Fibroblast of lung (primary cell): ENCODE data around the gene PGAM2. TPM values are rescaled to one million over a fixed set of nuclear protein-coding genes. Genes with fewer than 3 reads are reported as not detected.

ENCODE experiments used
- DNase-seq, 2 donors: peaks; one replicate each; pipeline versions ENCODE4 v3.0.0 to v3.0.0-alpha.2; 2010; ENCODE audit warnings: low read depth in 2 of 2
- H2AFZ ChIP-seq: 2 replicates; pipeline ENCODE4 v1.5.1; 2012; ENCODE audit warnings: low read length, control low read depth, inconsistent platforms
- H3K27ac ChIP-seq: 2 replicates; pipeline ENCODE4 v1.5.1; 2011; ENCODE audit warnings: low read length, control low read depth; ENCODE audit not compliant: insufficient read depth
- H3K27me3 ChIP-seq: 2 replicates; pipeline ENCODE4 v1.5.1; 2011; ENCODE audit warnings: mild to moderate bottlenecking, low read length; ENCODE audit not compliant: control insufficient read depth, insufficient read depth
- H3K36me3 ChIP-seq: 2 replicates; pipeline ENCODE4 v1.5.1; 2011; ENCODE audit warnings: low read length; ENCODE audit not compliant: control insufficient read depth, insufficient read depth
- H3K4me1 ChIP-seq: 2 replicates; pipeline ENCODE4 v1.5.1; 2011; ENCODE audit warnings: low read length; ENCODE audit not compliant: control insufficient read depth, insufficient read depth; ENCODE audit errors: extremely low read depth
- H3K4me2 ChIP-seq: 2 replicates; pipeline ENCODE4 v1.5.1; 2011; ENCODE audit warnings: low read length, control low read depth; ENCODE audit not compliant: insufficient read depth; ENCODE audit errors: extremely low read depth
- H3K4me3 ChIP-seq, 4 experiments: fragments of 200-600 bp in 1 of 4; sonication (generic) in 1 of 4; replicated peaks in 1 of 4; 2 replicates each; pipeline ENCODE4 v1.5.1; 2011 to 2016; ENCODE audit warnings: low read length in 4 of 4, low read depth in 3 of 4, mild to moderate bottlenecking in 3 of 4, control low read depth in 2 of 4, inconsistent platforms in 1 of 4, mixed read lengths in 1 of 4; ENCODE audit not compliant: insufficient read depth in 1 of 4; ENCODE audit errors: control extremely low read depth in 1 of 4
- H3K79me2 ChIP-seq: 2 replicates; pipeline ENCODE4 v1.5.1; 2012; ENCODE audit warnings: mild to moderate bottlenecking, low read length, inconsistent platforms; ENCODE audit not compliant: control insufficient read depth, insufficient read depth
- H3K9ac ChIP-seq: 2 replicates; pipeline ENCODE4 v1.5.1; 2011; ENCODE audit warnings: mild to moderate bottlenecking, low read length, control low read depth; ENCODE audit not compliant: insufficient read depth
- H3K9me3 ChIP-seq: 2 replicates; pipeline ENCODE4 v1.5.1; 2012; ENCODE audit warnings: low read depth, low read length; ENCODE audit not compliant: control insufficient read depth, insufficient read depth
- H4K20me1 ChIP-seq: 2 replicates; pipeline ENCODE4 v1.5.1; 2011; ENCODE audit warnings: low read length; ENCODE audit not compliant: control insufficient read depth, insufficient read depth; ENCODE audit errors: extremely low read depth
- CTCF ChIP-seq, 2 donors: IDR thresholded peaks in 1 of 2; conservative IDR thresholded peaks in 1 of 2; 1 replicate in 1 of 2; 2 replicates in 1 of 2; pipeline ENCODE4 v1.5.1; 2011 to 2012; ENCODE audit warnings: low read length in 2 of 2, control low read depth in 1 of 2, inconsistent platforms in 1 of 2, low read depth in 1 of 2, mild to moderate bottlenecking in 1 of 2
- EZH2 ChIP-seq: IDR thresholded peaks from 2 replicates; pipeline ENCODE4 v1.5.1; 2012; ENCODE audit warnings: low read length, control low read depth, mild to moderate bottlenecking; ENCODE audit errors: missing control alignments
- polyA plus RNA-seq, 2 donors: library from polyadenylated mRNA; depleted of rRNA in 1 of 2; stranded (reverse) in 1 of 2; unstranded in 1 of 2; fragments of >200 nt; gene quantifications; 2 replicates each; pipeline ENCODE4 v1.2.1, GENCODE V29; 2011 to 2012; ENCODE audit warnings: missing spikeins in 1 of 2
- total RNA-seq: library from RNA; depleted of rRNA; stranded (reverse); fragments of >200 nt; gene quantifications from 2 replicates; pipeline ENCODE4 v1.2.1, GENCODE V29; 2014

Gene PGAM2
- total and polyA plus RNA-seq, 2 donors (not counting 1 experiment from before 2014, with no cell fraction given): 0.33 TPM; not detected in 1

GRCh38 chr7:44102846-44103565 lies 37.6 kb upstream of the PGAM2 start:
- no peaks in the 10 kb centered on the region for H3K27me3 ChIP-seq
- H3K9ac ChIP-seq: no peak overlapping the region
- no peak overlapping the region for H3K4me2 ChIP-seq
- H3K9me3 ChIP-seq: no peaks in the 10 kb centered on the region
- no peaks in the 10 kb centered on the region for H3K79me2 ChIP-seq
- peaks cover 31% of the 10 kb centered on the region for H3K4me1 ChIP-seq
- H3K36me3 ChIP-seq: peaks cover 2% of the 10 kb centered on the region
- DNase-seq: no peak
- peak overlapping the region; percentile 56 for H3K27ac ChIP-seq
- no peak overlapping the region for H3K4me3 ChIP-seq
- TF ChIP-seq EZH2: no peak
- no peak for TF ChIP-seq CTCF (conservative IDR thresholded peaks at IDR 0.05 in 1 of 2, IDR thresholded peaks at IDR 0.05 in 1 of 2; ENCODE audit: low read depth in 1 of 2, low read length in 2 of 2)
- H2AFZ ChIP-seq: no peak overlapping the region
- H4K20me1 ChIP-seq: no peaks in the 10 kb centered on the region

- no peak overlapping the region for H2AFZ ChIP-seq
- no peak overlapping the region for H3K4me2 ChIP-seq
- peak overlapping the region; percentile 56 for H3K27ac ChIP-seq
Observed at GRCh38 chr7:44101966-44102845, 36.8 kb upstream of the PGAM2 start.

More at GRCh38 chr7:44101966-44102845, 36.8 kb upstream of the PGAM2 start:
- TF ChIP-seq EZH2 (no peak), CTCF (conservative IDR thresholded peaks at IDR 0.05 in 1 of 2, IDR thresholded peaks at IDR 0.05 in 1 of 2; ENCODE audit: low read depth in 1 of 2, low read length in 2 of 2) (no peak)
- peak; percentile 58 to 61 for DNase-seq
- Histone ChIP-seq H3K79me2 (no peaks in the 10 kb centered on the region), H3K9ac (no peak overlapping the region), H3K27me3 (no peaks in the 10 kb centered on the region), H3K4me1 (peaks cover 31% of the 10 kb centered on the region), H3K36me3 (peaks cover under 1% of the 10 kb centered on the region), H3K9me3 (no peaks in the 10 kb centered on the region), H3K4me3 (no peak overlapping the region), H4K20me1 (no peaks in the 10 kb centered on the region)
